Measurements from ENCODE around the gene PLOD3.

Gene PLOD3

DNA sequence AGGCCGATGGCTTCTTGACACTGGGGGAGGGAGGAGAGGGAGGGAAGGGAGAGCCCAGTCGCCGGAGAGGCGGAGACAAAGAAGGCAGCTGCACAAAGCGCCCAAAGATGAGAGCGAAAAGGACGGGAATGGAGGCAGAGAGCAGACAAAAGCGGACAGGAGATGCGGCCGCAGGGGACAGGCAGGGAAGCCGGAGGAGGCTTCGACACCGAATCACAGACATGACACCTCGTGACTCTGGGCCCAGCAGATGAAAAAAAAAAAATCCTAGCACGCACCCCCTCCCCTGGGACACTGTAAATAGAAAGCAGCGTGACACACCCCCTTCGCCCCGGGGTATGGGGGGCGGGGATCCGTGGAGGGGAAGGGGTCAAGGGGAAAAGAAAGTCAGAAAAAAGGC, 38.3 kb downstream of the PLOD3 start:
- DNase-seq: no peak

GRCh38 chr7:101177644-101178043, 39.7 kb downstream of the PLOD3 start:
- DNase-seq: no peak

GRCh38 chr7:101175664-101176063, 41.7 kb downstream of the PLOD3 start:
- no peak for DNase-seq

DNA sequence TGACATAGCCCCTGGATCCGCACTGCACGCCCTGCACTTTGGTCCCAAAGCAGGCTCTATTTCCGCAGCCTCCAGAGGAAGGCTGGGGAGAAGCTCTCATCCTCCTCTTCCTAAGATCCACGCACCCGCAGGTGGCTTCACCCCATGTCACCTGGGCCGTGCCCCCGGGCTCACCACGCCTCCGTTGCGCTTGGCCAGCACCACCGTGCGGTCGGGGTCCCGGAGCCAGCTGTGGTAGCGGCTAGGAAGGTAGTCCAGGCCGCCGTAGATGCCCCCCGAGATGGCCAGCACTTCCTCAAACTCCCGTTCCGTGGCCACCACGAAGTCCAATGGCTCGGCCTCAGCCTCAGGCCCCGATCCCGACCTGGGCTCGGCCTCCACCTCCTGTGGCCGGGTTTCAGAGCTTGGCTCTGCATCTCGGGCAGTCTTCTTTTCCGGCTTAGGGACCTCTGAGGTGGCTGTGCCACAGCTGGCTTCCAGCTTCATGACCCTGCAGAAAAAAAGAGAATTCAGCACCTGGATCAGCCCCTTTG, 43.0 kb downstream of the PLOD3 start:
- DNase-seq: no peak

DNA sequence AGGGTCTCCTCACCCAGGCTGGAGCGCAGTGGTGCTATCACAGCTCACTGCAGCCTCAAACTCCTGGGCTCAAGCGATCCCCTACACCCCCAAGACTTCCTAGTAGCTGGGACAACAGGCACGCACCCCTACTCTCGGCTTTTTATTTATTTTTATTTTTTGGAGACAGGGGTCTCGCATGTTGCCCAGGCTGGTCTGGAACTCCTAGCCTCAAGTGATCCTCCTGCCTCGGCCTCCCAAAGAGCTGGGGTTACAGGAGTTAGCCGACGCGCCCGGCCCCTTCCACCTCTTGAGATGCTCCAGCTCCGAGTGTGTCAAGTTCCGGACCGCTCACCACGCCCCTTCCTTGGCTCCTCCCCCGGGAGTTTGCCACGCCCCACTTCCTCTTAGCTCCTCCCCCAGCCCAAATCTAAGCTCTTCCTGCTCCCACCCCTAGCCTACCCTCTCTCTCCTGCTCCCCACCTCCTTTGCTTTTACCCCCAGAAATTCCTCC, 43.6 kb downstream of the PLOD3 start:
- DNase-seq: peak; percentile 24

DNA sequence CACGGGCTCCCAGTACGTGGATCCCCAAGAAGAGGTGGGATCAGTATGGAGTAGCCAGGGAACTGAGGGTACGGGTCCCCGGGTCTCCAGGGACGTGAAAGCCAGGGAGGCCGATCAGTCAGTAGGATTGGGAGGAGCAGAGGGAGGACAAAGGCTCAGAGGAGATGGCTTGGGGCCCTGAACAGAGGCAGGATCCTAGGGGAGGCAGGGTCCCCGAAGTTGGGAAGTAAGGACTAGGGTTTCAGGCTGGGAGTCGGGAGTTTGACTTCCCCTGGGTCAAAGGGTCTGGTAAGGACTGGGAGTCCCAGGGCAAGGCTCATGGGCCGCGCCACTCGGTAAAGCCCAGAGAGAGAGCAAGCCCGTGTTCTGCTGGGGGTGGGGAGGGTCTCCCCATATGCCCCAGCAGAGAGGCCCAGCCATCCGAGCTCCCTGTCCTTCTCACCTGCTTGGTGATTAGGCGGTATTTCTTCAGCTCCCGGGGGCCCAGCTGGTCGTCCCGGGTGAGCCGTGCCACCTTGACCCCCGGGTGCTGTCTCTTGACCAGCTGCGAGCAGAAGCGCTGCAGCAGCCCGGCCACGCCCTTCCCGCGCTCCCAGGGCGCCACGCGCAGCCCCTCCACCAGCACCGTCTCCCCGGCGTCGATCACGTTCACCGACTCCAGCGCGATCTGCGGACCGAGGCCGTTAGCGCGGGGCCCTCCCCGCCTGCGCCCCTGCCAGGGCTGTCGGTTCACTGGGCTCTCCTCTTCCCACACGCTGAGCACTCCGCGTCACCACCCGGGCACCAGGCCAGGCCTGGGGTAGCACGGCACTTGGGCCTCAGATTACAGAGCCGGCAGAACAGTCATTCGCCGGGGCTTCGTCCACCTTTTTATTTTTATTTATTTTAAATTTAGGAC, 44.3 kb downstream of the PLOD3 start:
- DNase-seq: peak; percentile 72

DNA sequence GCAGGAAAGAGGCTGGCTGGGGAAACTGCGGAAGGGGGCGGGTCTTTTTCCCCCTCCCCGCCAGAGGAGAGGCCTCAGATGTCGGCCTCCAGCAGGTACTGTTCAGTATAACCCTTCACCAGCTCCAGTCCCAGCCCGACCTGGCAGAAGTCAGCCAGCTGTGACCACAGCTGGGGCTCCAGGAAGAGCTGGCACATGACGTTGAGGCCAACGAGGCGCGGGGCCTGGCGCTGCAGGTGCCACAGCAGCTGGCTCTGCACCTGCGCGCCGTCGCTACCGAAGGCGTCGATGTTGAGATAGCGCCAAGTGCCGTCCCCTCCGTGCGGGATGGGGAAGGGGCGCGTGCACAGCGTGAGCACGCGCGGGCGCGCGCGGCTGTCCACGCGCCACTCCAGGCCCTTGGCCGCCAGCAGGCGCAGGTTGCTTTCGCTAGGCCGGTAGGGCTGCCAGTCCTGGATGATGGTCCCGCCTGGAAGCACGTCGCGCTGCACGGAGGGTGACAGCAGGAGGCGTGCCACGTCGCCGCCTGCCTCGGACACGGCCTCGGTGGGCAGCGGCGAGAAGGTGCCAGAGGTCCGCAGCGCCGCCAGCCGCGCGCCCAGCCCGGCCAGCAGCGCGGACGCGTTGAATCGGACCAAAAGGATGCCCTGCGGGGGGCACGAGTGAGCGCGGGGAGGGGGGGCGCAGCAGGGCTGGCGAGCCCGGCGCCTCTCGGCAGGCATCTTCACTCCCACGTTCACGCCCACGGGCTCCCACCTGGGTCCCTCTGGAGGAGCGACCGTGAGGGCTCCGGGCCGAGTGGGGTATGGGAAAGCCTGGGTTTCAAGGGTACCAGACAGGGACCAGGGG, 45.2 kb downstream of the PLOD3 start:
- no peak for DNase-seq

GRCh38 chr7:101171442-101171837, 45.9 kb downstream of the PLOD3 start:
- no peak for DNase-seq

DNA sequence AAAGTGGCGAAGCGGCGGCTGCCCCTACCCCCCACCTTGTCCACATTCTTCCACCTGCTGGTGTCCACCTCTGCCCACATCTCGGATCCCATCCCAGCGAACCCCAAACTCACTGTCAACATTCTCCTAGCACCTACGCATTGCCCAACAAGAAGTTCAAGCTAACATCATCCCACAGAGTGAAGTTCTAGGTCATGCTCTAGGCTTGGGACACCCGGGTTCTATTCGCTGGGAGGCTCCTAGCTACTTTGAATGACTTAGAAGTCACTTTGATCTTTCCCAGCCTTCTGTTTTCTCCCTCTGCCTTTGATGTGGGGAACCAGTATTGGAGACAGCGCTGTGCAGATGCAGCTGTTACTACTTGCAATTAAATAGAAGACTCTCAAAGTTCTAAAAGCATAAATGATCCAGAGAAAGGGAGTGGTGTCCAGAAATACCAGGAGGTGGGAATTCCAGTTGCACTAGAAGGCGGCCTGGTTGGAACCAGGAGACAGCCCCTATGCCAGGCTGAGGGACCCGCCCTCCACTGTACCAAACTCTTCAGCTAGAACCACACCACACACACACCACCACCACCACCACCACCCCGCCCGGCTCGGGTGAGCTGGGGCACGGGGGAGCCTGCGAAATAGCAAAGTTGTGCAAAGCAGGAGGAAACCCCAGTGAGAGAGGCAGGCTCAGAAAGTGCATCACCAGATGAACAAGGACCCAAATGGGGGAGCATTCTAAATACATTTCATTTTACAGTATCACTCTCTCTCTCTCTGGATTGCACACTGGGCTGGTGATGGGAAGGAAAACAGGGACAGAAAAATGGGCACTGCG, 46.6 kb downstream of the PLOD3 start:
- DNase-seq: no peak

DNA sequence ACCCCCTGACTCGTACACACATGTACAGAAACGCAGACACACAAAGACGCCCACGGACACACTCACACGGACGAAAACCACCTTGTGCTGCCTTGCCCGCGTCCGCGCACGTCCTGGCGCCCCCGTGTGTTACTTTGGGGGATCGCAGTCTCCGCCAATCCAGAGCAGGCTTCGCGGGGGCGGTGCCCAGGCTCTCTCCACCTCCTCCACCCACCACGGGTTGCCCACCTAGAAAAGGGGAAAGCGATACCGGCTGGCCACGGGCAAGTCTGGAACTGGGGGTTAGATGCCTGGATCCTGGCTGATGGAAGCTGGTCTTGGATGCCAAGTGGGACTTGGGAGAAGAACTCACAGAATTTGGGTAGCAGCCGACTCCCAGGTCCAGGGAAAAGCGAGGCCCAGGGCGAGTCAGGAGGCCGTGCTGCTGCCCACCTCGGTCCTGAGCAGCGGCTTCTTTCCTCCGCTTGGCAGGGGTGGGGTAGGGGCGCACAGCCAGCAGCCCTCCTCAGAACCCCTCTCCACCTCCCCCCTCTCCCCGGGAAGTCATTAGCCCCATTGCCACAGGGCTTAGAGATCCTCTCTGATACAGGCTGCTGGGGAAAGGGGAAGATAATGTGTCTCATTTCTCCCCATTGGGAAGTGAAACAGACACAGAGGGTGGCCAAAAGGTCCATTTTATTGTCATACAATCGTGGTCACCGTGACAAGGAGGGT, 47.4 kb downstream of the PLOD3 start:
- peak; percentile 44 for DNase-seq

GRCh38 chr7:101169110-101169837, 48.1 kb downstream of the PLOD3 start:
- DNase-seq: no peak

DNA sequence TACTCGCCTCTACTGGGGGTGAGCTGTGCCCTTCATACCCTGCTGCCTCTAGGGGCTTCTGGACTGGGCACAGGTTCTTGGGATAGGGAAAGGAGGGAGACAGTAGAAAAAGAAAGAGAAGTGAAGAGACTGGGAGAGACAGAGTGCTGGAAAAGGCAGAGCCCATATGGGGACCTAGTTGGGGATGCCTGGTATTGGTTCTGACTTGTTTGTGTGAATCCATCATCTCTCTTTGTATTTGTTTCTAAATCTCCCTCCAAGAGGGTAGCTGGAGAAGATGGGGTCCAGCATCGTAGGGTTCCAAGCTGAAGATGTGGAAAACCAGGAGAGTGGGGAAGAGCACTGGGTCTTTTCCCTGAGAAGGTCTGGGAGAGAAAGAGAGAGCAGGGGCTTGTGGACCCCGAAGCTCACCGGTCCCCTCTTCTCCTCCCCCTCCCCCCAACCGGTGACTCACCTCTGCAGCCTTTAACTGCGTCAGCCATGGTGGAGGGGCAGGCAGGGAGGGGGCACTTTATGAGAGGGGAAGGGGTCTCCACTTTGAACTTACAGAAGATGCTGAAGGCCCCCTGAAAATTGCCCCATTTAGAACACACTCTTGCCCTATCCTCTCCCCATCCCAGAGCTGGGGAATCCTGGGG, 48.9 kb downstream of the PLOD3 start:
- no peak for DNase-seq

DNA sequence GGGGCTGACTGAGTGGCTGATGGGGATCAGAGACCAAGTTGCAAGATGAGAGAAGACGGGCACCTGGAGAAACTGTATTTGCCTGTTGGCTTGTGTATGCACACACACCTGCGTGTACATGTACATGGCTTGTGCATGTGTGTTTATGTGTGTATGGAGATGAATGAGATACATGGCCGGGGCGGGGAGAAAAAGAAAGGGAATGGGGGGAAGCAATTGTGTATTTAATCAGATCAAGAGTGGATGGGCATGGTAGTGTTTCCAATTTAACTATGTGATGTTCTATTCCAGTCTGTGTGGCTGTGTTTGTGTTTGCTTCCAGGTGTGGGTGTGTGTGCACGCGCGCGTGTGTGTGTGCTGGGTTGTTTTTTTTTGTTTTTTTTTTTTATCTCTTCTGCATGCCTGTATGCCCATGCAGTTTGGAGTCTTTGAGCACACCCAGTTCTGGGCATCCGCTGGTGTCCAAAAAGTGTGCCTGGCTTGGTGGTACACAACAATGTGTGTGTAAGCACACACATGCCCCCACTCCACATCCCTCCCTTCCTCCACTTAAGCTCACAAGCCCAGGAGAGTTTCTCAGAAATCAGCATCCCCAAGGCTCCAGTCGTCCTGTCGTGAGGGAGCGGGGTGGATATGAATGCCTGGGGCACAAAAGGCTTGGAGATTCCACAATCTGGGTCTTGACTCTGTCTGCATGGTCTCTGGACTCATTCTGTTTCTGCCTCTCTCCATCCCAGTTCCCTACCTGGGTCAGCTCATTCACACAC, 49.6 kb downstream of the PLOD3 start:
- DNase-seq: no peak

DNA sequence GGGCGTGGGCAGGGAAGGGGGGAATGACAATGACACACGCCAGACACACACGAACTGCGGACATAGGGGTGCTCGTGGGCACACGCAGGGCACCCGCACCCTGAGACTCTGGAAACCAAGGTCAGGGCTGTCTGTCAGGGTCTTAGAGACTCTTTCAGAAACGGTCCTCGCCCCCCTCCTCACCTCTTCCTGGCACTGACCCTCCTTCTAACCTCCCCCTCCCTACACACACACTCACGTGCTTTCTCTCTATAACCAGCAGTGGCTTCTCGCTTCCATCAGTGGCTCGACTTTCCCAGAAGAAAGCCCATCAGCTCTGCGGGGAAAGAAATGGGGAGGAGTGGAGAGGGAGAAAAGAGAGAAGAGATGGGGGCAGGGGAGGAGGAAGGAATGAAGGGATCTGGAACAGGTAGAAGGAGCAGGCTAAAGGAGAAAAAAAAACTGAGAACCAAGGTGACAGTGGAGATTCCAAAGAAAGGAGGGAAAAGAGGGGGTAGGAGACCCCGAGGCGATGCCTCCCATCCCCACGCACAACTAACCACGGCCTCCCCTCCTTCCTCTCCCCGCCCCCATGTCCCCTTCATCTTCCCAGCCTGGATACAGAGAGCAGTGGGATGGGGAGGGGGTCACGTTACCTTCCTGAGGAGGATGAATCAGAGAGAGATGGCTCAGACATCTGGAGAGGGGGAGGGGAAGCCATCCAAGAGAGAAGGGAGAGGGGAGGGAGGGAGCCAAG, 50.3 kb downstream of the PLOD3 start:
- no peak for DNase-seq

DNA sequence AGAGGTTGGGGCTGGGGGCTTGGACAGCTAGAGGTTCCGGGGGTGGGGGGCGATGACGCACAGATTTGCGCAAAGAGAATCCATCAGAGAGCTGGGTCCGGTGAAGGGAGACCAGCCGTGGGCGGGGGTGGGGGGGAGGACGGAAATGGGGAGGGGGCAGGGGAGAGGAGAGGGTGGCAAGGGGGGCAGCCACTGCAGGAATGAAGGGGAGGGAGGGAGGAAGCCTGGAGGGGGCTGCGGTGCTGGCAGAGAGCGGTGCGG, 50.8 kb downstream of the PLOD3 start:
- no peak for DNase-seq

- DNase-seq: no peak
These were observed 51.3 kb downstream of the PLOD3 start for GRCh38 chr7:101165958-101166647.

DNA sequence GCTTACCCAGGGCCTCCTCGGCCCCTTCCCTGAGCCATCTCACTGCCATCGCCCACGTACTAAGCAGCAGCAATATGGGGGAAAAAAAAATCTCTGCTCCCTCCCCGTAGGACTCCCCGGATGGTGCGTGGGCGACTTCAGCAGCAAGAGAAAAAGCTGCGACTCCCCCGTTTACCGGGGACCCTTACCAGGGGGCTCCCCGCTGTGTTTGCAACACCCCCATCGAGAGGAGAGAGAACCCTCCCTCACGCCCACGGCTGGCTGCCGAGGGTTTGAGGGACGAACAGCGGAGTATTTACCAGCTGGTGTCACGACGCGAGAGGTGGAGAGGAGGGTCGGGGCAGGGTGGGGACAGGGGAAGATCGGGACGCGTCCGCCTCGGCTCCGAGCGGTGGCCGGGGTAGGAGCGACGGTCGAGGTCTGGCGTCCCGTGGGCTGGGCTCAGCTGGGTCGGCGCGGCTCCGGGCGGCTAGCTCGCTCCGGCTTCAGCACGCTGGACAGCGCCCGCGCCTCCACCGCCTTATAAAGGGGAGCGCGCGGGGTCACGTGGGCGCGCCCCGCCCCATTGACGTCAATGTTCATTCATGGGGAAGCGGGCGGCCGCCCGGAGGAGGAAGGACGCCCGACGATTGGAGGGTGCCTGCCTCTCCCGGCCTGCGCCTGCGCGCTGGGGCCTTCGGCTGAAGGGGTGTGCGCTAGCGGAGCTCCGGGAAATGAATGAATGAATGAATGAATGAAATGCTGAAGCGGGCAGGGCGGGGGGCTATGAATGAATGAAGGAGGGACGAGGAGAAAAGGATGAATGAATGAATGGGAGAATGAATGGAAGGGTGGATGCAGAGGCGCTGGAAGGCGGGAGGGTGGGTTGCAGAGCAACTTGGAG, 52.1 kb downstream of the PLOD3 start, which contains the start of gene VGF:
Gene VGF, minus strand, starts transcription at position 495 of the 883 bp plus-strand sequence. CDS start 726 bp downstream, outside the sequence.
- peak; percentile 77 for DNase-seq

Data from T1000 (cell line).